GM21825 (cell line): Measurements from ENCODE around the gene CD200R1L.

Experiments used
- ATAC-seq: cut with Tn5 transposase; IDR thresholded peaks from one replicate; pipeline ENCODE4 v1.9.1; 2021; ENCODE audit warnings: mild to moderate bottlenecking, moderate library complexity; ENCODE audit not compliant: unreplicated experiment

Gene CD200R1L

DNA sequence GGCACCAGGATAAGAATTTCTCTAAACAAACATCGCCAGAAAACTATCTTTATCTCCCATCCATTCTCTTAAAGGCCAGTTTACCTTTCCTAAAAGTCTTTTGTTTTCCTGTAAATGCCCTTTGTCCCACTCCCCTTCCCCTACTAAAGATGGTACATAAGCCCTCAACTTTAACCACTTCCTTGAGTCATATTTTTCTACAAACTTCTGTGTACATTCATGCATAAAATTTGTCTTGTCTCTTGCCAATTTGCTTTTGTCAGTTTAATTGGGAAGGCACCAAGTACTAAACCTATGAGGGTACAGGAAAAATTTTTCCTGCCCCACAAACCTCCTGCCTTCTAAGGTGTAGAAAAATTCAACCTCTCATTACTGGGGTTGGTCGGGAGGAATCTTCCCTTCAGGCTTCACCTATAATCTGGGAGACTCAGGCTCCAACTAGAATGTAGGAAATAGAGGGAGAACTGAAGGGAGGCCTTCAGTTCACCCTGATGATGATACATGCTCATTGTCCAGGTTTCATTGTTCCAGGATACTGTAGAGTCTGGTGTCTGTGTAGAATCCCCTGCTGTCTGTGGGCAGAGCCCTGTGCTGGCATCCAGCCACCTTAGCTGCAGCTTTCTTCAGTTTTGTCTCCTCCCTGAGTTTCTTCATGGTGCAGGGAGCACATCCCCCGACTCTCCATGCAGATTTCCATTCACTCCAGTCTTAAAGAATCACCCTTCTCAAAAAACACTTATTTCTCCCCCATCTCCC is 53.2 kb downstream of the CD200R1L start:
- no peak for ATAC-seq

DNA sequence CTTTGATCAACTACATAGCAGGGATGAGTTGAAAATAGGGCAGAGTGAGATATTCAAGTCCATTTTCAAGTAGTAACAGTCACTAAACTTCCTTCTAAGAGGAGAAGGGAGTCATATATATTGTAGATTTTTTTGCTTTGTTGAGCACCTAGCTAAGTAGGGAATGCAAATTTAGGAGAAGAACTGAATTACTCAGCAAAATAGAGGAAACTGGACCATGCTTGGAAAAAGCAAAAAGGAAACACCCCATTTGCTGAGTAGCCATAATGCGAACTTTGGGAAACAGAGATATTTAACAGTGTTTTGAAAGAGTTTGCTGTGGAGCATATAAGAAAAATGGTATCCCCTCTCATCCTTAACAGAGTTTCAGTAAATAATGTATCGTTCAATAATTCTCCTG is 54.9 kb downstream of the CD200R1L start:
- no peak for ATAC-seq

DNA sequence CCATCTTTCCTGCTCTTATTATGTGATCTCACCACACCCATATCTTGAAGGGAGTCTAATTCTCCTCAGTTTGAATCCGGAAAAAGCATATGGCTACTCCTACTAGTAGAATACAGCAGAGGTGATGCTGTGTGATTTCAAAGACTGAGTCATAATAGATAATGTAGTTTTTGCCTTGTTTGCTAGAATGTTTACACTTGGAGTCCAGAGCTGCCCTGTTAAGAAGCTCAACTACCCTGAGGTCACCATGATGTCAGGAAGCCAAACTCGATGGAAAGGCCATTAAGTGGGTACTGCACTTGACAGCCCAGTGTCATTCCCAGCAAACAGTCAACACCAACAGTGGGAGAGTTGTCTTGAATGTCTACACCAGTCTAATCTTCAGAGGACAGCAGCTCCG is 56.9 kb downstream of the CD200R1L start:
- no peak for ATAC-seq

DNA sequence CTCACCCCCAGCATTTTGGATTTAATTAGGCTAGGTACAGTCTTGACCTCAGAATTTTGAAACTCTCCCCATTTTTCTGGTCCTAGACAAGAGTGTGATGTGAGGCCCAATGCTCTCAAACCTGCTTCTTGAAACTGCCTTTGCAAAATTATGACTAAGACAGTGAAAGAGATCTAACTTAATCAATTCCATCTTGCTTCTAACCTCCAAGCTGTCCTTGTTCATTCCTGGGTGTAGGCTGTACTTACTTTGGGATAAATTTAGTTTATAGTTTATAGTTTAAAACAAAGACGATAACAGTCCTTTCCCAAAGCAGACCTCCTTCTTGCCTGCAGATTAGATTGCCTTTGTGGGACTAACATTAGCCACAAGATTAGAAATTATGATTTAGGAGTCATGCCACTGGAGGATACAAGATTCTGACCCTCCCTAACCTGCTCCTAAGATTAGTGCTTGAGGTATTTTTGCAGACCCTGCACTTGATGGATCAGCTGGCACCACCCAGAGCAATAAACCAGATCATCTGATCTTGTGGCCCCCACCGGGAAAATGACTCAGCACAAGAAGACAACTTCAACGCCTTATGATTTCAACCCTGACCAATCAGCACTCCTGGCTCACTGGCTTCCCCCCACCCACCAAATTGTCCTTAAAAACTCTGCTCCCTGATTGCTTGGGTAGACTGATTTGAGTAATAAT is 59.6 kb downstream of the CD200R1L start:
- no peak for ATAC-seq

DNA sequence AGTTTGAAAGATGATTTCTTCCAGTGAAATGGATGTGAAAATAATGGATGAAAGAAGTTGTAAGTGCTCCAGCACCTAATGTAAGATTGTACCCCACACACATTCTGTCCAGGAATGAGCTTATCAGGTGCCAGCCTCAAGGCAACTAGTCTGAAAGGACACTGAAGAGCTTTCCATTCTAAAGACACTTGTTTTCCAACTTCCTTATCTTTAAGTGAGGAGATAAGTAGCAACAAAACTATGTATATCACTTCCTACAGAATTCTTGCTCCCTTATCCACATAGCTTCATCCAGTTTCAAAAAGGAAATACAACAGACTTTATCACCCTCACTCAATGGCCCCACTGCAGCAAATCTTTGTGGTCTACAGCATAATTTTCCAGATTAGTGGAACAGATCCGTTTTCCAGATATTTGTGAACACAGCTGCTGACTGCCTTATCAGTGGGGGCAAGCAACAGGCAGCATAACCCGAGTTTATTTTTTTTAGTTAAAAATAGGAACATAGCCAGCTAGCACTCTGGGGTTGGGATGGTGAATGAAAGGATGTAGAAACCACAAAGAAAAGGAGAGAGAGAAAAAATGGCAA is 60.6 kb downstream of the CD200R1L start:
- ATAC-seq, result no peak

DNA sequence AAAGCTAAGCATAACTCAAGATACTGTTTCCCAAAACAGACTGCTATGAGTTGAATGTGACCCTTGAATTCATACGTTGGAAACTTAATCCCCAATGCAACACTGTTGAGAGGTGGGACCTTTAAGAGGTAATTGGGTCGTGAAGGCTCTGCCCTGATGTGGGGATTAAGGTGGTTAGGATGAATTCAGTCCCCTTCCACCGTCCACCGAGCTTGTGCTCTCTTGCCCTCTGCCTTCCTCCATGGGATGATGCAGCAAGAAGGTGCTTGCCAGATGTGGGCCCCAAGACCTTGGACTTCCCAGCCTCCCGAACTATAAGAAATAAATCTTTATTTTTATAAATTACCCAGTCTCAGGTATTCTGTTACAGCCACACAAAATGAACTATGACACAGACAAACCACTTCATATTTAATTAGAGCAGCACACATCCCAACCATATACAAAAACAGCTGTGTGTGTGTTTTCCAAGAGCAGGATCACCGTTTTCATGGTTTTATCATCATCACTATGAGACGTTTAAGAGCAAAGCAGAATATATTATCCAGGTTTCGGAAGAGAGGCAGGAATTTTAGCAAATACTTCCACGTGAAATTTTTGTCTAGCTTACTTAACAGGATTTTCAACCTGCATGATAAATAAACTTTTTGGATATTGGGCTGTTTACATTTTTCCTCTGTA is 61.2 kb downstream of the CD200R1L start:
- ATAC-seq, result no peak

DNA sequence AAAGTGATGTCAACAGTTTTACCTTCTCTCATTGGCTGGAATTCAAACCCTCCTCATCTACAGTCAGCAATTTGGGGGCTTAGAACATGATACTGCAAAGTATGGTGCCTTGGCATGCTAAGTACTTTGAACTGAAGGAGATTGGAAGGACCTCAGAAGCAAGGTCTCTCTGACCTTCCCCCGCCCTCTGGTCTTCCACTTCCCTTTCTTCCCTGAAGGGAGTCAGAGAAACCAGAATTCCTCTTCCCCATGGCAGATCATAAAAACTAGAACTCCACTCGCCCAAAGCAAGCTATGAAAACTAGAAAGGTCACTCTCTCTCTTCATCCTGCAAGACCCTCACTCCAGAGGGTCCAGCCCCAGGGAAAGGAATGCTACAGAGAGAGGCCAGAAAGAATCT is 64.2 kb downstream of the CD200R1L start:
- no peak for ATAC-seq

DNA sequence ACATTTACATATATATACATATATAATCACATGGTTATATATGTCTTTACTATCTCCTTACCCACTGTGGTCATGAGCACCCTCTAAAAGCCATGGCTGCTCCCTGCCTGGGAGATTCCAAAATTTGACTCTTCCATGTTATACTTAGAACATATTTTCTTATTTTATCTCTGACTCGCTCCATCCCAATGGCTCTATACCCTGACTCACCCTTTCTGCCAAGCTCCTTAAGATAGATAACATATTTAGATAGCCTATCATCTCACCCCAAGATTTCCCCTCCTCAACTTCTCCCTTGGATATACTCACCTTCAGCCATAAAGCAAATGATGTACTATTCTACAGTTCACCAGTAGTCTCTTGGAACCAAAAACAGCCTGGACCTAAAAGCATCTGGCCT is 65.1 kb downstream of the CD200R1L start:
- ATAC-seq, result no peak

DNA sequence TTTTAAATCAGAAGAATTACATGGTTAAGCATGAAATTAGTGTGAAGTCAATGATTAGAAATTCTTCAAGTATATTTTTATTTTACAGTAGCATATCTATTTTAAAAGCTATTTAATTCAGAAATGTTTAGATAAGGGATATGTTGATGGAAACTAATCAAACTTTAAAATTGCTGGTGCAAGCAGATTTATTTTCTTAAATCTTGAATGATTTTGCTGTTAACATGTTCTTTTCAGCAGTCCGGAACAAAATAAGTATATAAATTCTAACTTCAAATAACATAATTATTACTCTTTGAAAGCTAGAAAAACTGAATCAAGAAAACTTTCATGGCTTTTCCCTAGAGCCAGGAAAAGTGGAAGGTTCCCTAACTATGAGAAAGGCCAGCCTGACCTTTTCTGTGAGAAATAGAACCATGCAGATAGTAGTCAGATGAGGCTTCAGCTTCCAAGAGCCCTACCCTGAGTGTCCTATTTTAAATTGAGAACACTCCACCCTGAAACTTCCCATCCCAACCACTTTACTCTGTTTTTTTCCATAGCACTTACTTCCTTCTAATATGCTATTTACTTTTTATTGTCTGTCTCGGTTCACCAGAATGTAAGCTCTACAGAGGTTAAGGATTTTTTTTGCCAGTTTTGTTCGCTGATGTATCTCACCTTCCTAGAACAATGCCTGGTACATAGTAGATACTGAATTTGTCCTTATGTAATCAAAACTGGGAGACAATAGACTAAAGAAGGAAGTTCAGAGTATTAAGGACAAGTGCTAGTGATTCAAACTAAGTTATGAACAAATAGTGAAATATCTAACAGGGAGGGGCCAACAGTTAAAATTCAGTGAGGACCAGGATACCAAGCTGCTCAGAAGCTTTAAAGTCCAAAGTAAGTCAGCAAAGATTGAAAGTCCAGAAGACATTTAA is 66.8 kb downstream of the CD200R1L start:
- no peak for ATAC-seq

DNA sequence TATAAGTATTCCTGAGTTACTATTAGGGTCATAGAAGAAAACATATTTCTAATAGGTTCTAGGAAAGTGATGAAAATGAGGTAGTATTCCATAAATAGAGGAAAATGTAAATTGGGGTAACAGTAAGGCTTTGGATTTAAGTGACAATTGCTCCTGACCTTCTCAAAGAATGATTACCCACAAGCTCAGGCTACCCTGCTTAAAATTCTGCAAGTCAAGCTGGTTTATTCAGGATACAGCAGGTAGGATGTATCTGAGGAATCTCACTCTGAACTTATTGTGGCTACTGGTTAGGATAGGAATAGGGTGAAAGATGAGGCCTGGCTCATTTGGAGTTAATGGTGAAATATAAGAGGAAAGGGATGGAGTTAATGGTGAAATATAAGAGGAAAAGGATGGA is 67.7 kb downstream of the CD200R1L start:
- ATAC-seq, result no peak

DNA sequence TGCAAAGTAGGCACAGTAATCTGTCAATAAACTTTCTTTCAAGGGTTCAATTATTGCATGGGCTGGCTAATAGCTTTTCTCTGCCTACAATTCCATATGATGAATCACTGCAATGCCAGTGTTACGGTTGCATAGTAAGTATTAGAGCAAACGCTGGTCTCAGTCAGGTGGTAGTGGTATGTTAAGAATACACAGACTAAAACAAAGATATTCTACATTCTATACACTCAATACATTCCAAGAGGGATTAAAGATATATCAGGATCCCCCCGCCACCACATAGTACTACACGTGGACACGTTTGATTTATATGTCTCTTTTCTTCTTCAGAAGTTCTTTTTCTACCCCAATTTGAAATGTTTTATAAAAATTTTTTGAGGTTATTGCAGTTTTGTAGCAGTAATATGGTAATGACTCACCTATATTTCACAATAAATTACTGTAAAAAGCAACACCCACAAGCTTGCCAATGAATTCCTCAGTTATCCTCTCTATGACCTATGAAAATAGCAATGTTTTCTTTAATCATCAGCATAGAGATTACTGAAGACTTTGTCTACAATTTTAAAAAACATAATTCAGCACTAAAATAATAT is 68.2 kb downstream of the CD200R1L start:
- no peak for ATAC-seq

DNA sequence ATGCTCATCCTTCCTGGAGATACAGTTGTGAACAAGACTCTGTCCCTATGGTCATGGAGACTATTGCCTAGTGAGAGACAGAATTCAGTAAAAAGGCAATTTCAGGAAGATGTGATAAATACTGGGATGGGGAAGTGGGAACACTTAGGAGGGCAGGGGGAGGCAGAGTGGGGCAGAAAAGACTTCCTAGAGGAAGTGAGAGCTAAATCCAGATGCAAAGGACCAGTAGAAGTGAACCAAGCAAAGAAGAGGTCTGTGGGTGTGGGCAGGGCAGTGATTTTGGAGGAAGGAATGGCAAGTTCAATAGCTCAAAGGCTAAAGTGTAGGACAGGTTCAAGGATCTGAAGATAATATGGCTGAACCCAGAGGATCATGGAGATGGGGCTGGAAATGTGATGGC is 68.9 kb downstream of the CD200R1L start:
- ATAC-seq, result no peak

DNA sequence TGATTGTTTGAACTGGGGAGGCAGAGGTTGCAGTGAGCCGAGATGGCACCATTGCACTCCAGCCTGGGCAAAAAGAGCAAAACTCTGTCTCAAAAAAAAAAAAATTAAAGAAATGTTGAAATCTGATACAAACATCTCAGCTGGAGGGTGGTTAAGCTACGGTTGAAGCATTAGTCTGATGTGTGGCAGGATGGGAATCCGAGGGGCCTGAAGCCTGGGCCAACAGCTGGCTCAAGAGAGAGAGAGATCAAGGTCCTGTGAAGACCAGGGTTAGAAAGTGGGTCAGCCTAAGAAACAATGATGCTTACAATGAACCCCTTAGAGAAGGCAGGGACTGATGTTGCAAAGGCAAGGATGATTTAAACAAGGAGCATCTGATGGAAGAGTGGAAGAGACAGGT is 69.8 kb downstream of the CD200R1L start:
- no peak for ATAC-seq

DNA sequence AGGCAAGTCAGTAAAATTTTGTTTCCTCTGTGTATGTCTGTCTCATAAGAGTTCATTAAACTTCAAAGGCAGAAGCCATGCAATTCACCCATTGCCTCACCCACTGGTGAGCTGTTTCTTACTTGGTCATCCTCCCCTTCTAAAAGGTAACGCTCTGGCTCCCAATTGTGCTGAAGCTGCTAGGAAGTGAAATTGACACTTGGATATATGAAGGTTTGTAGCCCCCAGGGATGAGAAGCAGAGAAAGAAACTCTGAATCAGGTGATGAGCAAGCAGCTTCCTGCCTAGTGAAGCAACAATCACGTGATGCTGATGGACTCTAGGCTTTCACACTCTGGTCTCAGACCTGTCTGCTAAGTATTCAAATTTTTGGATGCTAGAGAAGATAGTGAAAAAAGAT is 70.7 kb downstream of the CD200R1L start:
- ATAC-seq, result peak; percentile 53

DNA sequence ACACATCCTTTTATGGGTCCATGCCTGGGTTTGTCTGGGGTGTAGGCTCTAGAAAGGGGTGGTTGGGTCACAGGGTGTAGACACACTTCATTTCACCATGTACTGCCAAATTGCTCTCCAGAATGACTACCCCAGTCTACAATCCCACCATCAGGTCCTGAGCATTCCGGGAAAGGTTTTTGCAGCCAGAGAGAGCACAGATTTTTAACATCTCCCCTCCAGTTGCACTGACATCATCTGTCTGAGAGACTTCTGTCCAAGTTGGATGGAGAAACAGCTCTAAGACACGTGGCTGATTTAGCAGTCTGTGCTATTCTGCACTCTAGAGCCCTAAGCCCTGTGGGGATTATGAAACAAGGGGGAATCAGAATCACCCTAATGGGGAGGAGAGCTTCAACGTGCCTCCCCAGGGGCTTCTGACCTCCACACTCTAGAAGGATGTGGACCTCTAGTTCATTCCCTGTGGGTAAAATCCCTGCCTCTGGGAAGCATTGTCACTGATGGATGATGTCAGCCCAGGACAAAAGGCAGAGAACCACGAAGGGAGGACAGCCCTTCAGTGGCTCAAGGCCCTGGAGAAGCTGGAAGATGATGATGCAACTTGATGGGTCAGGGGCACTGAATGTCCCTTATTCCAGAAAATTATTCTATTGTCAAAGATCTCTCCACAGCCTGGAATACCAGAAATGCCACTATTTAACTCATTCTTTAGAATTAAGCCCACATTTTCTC is 71.5 kb downstream of the CD200R1L start:
- ATAC-seq, result no peak

DNA sequence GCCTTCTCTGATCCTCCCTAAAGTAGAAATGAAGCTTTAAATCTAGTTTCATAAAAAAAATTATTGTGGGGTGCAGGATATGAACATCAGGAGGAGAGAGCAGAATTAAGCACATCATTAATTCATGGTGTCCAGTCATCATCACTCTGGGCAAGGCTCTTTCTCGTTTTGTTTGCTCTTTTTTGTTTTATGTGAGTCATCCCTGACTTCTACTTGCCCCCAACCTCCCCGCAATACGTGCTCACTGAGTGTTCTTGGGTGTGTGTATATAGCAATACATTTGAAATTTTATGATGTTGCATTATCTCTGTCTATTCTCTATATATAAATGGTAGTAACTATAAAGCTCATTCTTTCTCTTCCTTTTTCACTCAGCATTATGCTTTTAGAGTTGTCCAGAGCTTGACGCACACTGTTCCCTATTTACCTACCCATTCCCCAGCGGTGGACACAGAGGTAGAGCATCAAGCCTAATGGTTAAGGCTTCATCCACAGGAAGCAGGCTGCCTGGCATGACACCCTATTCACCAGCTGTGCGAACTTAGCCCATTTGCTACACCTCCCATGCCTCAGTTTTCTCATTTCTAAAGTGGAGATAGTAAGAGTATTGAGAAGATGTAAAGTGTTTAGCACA is 72.3 kb downstream of the CD200R1L start:
- ATAC-seq, result no peak

DNA sequence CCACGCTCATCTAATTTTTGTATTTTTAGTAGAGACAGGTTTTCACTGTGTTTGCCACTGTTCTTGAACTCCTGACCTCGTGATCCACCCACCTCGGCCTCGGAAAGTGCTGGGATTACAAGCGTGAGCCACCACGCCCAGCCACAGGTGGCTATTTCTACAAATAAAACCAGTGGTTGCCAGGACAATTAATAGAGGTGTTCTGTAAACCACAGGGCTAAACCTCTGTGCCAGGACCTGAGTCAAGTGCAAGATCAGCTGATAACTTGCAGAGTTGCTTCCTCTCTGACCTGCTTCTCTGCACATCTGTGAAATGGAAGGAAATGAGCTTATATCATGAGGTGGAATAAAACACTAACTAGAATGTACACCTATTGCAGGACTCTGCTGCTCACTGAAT is 72.8 kb downstream of the CD200R1L start:
- ATAC-seq, result no peak

DNA sequence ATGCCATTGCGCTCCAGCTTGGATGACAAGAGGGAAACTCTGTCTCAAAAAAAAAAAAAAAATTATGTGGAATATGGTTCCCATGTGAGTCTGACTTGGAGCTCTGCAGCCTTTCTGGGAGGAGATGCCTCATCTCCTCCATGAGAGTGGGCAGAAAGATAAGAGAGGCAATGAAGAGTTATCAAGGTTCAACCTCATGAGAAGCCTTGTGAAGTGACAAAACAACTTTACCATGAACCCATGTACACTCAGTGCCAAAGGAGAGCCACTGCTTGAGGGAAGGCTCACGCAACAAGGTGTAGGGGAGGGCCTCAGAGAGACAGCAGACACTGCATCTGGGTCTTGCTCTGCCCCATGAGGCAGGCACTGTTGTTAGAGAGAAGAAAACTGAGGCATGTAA is 75.7 kb downstream of the CD200R1L start:
- no peak for ATAC-seq

DNA sequence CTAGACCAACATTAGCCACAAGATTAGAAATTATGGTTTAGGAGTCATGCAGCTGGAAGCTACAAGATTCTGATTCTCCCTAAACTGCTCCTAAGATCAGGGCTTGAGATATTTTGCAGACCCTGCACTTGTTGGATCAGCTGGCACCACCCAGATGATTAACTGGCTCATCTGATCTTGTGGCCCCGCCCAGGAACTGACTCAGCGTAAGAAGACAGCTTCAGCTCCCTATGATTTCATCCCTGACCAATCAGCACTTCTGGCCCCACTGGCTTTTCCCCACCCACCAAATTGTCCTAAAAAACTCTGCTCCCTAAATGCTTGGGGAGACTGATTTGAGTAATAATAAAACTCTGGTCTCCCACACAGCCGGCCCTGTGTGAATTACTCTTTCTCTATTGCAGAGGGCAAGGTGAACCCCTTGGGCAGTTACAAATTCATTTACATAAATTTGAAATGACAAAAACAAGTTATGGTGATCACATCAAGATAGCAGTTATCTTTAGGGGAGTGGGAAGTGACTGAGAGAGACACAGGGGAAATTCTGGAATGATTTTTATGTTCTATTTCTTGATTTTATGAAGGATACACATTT is 76.5 kb downstream of the CD200R1L start:
- ATAC-seq, result no peak
